ENCODE data around the gene THAP8. TPM values are rescaled to one million over a fixed set of nuclear protein-coding genes. Genes with fewer than 3 reads are reported as not detected.

Gene THAP8
- total and polyA plus RNA-seq, 10 of the 15 experiments (the other 5 are each of a cell fraction or from before 2014, with no cell fraction given), result 0.24 to 4.4 (median 2.6) TPM

GRCh38 chr19:36103040-36103626 lies 49.0 kb upstream of the THAP8 start (continued):
- no peak for TF ChIP-seq PRDM15 (CRISPR knock-in tag; IDR thresholded peaks at IDR 0.05)
- no peak for TF ChIP-seq BCLAF1 (IDR thresholded peaks at IDR 0.05)

- ATAC-seq (no peak), DNase-seq (ENCODE audit: low read depth, low spot score) (no peak), FAIRE-seq (no peak)
- SMC1A ChIA-PET (ENCODE audit: uncharacterized antibody, unreplicated experiment), result no interaction called here
- H3K79me2 ChIP-seq (ENCODE audit: control insufficient read depth, insufficient read depth, low read length), result no peaks in the 10 kb centered on the region
- 93% methylated on average over 26 of the region's 27 CpGs for WGBS (ENCODE audit: insufficient coverage, insufficient replicate concordance, low lambda C conversion rate, missing lambda C conversion rate)
- H3K4me2 ChIP-seq (ENCODE audit: control insufficient read depth, insufficient read depth), result no peak overlapping the region
- no peaks in the 10 kb centered on the region for H3K9me3 ChIP-seq (replicated peaks; ENCODE audit: control insufficient read depth, insufficient read depth, low read length)
- in situ Hi-C loops (cut with MboI), result no loop called here
- H4K20me1 ChIP-seq (ENCODE audit: control insufficient read depth, insufficient read depth), result no peaks in the 10 kb centered on the region
- no peak overlapping the region for H3K27ac ChIP-seq (ENCODE audit: control insufficient read depth, insufficient read depth)
- H3K9ac ChIP-seq (ENCODE audit: control insufficient read depth, insufficient read depth, low read length), result no peak overlapping the region
- H3K27me3 ChIP-seq (replicated peaks in 1 of 2; ENCODE audit: control insufficient read depth in 2 of 2, insufficient read depth in 2 of 2, low read length in 1 of 2), result no peaks in the 10 kb centered on the region
- no peak overlapping the region for H3K4me3 ChIP-seq
- RAD21 ChIA-PET (ENCODE audit: unreplicated experiment), result interaction anchor here (1.0 kb wide), 1 partner anchor 26 kb away, joined by 3 read pairs; no protein-coding TSS in a partner anchor
- no peak overlapping the region for H2AFZ ChIP-seq (ENCODE audit: control insufficient read depth, low read depth, low read length)
- no peaks in the 10 kb centered on the region for H3K4me1 ChIP-seq (ENCODE audit: control insufficient read depth, insufficient read depth, low read length)
- BruUV-seq (replicated peaks), result no TSS peak
- CTCF ChIA-PET, result interaction anchor here (0.8 to 1.6 kb wide), 2 partner anchors 13 to 41 kb away, joined by 3 to 4 read pairs; partner anchors contain the start of genes POLR2I and TBCB
- peaks cover 4 to 30% of the 10 kb centered on the region in 2 experiments; a peak in 3 of 4 replicates for H3K36me3 ChIP-seq (ENCODE audit: control insufficient read depth in 2 of 2, insufficient read depth in 2 of 2, low read length in 1 of 2)
- intact Hi-C loops (cut with micrococcal nuclease; ENCODE audit: unreplicated experiment), result no loop called here
- POLR2A ChIA-PET, result no interaction called here
- TF ChIP-seq SKIL (IDR thresholded peaks at IDR 0.05; ENCODE audit: low read depth, poor library complexity, severe bottlenecking), result no peak
- no peak for TF ChIP-seq PAX8 (IDR thresholded peaks at IDR 0.05)
- no peak for TF ChIP-seq ZNF592 (IDR thresholded peaks at IDR 0.05)
- no peak for TF ChIP-seq FOS (IDR thresholded peaks at IDR 0.05; ENCODE audit: borderline replicate concordance, extremely low read depth, insufficient read length)
Measured at GRCh38 chr19:36101550-36102327, 47.7 kb upstream of the THAP8 start.
